Fibroblast of skin of back (primary cell): ENCODE measurements around the gene TRIM33.
"Not testable (repeated sequence)": the region's sequence is repeated elsewhere in the genome, so short reads cannot be mapped to it uniquely, and the experiment has no call there.

ENCODE experiments used
- DNase-seq: peaks from one replicate; pipeline ENCODE4 v3.0.0-alpha.2; 2013

TRIM33 gene

GRCh38 chr1:114397601-114398000, 113.4 kb downstream of the TRIM33 start:
- no peak for DNase-seq

- no peak for DNase-seq
Measured at GRCh38 chr1:114395863-114396262, 115.1 kb downstream of the TRIM33 start.

- no peak for DNase-seq
Measured at GRCh38 chr1:114390960-114391359, 120.0 kb downstream of the TRIM33 start.

DNA sequence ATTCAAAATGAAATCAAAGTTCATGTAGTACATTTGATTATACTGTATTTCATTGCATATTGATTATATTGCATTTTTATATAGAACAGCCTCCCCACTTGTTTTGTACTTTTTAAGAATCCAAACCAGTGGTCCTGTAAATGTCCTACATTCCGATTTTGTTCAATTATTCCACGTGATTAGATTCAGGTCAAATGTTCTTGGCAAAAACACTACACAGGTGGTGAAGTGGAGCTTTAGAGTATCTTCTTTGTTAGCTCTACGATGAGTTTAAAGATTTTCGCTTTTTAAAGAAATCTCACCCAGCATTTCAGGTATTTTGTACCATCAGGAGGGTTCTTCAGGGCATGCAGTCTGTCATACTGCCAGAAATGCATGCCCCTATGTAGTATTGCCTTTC, 120.6 kb downstream of the TRIM33 start:
- DNase-seq = no peak

DNA sequence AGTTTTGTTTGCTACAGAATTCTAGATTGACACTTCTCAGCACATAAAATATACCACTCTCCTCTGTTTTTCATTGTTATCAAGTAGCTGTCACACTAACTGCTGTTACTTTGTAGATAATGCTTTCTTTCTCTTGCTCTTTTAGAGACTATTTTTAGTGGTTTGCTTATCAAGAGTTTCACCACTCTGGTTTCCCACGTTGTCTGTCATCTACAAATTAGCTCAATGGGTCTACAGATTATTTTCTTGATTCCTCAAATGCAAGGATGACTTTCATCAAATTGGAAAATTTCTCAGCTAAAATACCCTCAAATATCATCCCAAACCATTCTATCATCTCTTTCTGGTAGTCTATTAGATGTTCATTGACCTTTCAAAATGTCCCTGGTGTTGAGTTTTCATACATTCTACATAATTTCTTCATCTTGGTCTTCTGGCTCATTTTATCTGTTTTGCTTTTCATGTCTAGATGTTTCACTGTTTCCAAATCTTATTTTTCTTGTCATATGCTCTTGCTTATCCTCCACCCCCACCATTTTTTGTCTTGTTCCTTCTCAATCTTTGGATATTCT, 122.5 kb downstream of the TRIM33 start:
- no peak for DNase-seq

DNA sequence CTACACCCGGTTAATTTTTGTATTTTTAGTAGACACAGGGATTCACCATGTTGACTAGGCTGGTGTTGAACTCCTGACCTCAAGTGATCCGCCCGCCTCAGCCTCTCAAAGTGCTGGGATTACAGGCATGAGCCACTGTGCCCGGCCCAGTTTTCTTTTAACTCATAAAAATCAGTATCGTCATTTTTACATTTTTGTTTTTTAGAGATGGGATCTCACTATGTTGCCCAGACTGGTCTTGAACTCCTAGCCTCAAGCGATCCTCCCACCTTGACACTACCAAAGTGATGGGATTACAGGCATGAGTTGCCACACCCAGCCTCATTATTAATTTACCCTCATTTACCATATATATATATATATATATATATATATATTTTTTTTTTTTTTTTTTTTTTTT, 123.4 kb downstream of the TRIM33 start:
- not testable (repeated sequence) for DNase-seq

DNA sequence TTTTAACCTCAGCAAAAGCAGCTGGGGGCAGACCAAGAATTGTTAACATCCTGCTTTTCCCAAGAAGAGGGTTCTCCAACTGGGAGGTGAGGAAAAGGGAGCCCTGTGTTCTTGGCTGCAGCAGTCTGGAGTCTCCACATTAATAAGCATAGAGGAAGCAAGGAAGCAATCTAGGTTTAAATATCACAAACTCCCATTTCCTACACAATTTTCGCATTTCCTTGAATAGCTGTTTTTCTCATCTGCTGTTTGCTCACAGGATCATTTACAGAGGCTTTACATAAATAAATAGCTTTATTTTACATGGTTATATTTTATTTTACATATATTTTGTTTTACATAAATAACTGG, 124.0 kb downstream of the TRIM33 start:
- no peak for DNase-seq

DNA sequence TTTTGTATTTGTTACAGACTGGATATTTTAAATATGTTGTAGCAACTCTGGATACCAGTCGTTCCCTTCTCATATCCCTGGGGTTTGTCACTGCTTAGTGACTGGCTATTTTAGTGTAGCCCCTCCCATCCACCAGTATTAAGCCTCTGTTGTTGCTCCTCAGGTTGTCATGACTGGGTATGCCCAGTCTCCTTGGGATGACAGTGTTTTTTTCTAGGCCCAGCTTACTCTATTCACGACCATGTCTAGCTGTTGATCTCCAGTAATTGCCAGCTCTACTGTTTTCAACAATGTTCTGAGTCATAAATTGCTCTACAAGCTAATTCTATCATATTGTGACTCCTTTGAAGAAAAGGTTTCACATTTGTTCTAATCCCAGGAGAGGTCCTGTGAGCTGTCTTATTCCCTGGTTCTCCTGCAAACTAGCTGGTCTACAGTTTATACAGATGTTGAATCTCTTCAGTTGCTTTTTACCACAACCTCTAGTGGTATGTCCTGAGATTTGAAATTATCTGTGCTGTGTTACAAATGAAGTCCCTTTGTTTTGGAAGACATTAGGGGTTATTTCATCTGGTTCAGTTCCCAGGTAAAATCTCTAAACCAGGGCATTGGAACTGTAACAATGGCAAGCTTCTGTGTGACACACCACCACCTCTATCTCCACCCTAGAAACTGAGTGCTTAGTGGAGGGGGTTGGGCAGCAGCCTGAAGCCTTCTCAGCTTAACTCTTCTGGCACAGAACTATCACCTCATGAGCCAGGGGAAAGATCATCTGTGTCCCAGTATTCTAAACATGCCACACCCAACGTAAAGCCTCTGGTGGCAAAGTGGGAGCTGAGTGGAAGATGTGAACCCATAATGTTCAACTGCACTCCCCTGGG, 124.6 kb downstream of the TRIM33 start:
- DNase-seq = no peak

DNA sequence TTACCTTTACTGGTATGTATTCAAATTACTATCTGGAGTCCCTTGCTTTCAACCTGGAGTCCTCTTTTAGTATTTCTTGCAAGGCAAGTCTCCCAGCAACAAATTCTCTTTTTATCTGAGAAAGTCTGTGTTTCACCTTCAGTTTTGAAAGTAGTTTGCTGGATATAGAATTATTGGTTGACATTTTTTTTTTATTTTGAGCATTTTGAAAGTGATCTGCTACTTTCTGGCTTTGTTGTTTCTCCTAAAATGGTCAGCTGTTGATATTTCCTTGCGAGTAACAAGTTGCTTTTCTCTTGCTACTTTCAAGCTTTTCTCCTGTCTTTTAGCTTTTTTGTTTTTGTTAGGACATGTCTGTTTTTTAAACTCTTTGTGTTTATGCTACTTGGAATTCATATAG, 126.1 kb downstream of the TRIM33 start:
- no peak for DNase-seq

- DNase-seq = no peak
Measured at GRCh38 chr1:114379987-114380386, 131.0 kb downstream of the TRIM33 start.

GRCh38 chr1:114379358-114379757, 131.6 kb downstream of the TRIM33 start:
- DNase-seq = no peak

DNA sequence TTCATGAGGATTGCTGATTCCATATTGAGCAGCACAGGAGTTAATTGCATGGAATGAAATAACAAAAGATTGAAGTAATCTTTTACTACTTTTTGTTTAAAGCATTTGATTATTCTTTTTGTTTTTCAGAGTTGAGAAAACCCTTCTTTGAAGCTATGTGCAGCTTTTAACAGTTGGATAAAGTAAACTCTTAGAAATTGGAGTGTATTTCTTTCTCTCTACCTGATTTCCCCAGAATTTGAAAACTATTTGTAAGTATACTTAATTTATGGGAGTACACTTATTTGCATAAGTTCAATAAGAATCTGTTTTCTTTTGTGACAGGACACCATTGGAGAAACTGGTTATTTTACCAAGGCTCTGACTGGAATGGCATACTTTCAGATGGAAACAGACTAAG, 133.6 kb downstream of the TRIM33 start:
- no peak for DNase-seq

GRCh38 chr1:114369930-114370329, 141.1 kb downstream of the TRIM33 start:
- no peak for DNase-seq

- not testable (repeated sequence) for DNase-seq
Measured at GRCh38 chr1:114369266-114369919, 141.6 kb downstream of the TRIM33 start.

DNA sequence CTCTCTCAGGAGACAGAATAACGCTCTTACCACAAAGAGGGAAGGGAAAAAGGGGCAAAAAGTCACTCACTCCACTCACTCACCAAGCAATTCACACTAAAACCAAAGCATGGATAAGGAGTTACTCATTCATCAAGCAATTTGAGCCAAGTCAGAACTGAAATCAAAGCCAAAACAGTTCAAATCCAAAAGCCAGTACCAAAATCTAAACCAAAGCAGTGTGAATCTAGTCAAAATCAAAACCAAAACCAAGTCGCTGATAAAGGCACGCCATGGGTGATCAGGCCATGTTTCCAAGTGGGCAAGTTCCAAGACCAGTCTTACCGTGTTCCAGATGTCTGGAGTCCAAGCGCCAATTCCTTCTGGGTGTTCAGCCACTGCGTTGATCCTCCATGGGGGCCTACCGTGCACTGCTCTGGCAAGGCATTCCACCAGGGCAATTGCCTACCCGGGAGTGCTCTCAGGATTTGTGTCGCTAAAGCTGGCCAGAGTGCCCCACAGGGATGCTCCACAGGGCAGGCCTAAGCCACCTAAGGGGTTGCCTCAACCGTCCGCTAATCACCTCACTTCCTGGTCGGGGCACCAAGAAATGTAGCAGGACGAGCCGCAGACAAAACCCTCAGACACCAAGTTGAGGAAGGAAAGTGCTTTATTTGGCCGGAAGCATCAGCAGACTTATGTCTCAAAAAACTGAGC, 142.3 kb downstream of the TRIM33 start:
- no peak for DNase-seq

DNA sequence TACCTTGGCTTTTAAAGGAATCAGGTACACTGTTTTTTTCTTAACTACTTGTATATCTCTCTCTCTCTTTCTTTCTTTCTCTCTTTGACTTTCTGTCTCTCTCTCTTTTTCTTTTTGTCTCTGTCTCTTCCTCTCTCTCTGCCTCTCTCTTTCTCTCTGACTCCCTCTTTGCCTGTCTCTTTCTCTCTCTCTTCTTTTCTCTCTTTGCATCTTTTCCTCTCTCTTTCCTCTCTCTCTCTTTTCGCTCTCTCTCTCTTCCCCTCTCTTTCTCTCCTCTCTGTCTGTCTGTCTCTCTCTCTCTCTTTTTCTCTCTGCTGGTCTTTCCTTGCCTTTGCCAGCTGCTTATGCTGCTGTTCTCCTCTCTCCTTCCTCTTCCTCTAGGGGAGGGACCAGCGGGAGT, 143.2 kb downstream of the TRIM33 start:
- no peak for DNase-seq

DNA sequence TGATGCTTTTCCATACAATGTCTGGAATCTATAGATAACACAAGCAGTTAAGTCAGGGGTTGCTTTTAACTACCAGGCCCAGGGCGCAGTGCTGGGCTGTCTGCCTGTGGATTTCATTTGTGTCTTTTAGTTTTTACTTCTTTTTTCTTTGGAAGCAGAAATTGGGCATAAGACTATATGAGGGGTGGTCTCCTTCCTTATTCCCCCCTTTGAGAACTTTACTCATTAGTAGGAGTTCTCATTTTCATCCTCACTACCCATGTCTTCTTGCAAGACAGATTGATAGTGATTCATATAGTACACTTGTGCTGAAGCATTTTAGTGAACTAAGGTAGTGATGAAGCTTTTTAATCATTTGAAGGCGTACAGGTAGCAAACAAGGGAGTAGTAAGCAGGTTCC, 147.8 kb downstream of the TRIM33 start:
- DNase-seq = not testable (repeated sequence)

DNA sequence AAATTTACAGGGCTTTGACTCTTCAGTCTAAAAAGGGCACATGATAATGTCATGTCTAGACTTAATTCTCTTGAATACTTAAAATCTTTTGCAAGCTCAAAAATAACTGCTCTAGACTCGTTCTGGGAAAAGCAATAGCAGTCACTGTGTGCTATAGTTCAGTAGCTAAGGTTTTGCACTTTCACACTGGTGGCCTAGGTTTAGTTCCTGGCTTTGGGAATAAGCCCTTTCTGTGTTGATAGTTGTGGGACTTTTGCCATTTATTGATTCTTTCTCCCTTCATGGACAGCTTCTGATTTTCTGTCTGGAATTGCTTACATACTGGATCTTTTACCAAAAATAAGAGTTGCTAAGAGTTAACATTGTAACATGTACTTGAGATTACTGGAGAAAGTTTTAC, 151.2 kb downstream of the TRIM33 start:
- no peak for DNase-seq

DNA sequence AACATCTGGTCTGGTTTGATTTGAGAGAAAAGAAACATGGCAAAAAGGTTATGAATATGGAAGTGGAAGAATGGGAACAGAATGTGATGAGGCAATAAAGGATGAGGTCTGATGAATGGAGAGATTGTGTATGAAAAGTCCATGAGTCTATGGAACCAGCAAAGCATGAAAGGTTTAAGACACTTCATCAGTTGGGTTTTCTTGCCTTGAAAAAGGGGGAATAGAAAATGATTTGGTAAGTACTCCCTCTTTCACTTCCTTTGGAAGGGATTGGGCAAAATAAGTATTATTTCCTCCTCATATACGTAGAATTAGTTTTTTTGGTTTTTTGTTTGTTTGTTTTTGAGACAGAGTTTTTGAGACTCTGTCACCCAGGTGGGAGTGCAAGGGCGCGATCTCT, 155.8 kb downstream of the TRIM33 start:
- DNase-seq = no peak

- peak; percentile 59 for DNase-seq
Measured at GRCh38 chr1:114353262-114353661, 157.7 kb downstream of the TRIM33 start.

- no peak for DNase-seq
Measured at GRCh38 chr1:114352797-114353196, 158.2 kb downstream of the TRIM33 start.

GRCh38 chr1:114350731-114351445, 160.1 kb downstream of the TRIM33 start:
- DNase-seq = no peak
